CD4-positive, alpha-beta T cell treated with Interferon gamma for 1 hour (primary cell): ENCODE data around the gene ENTPD6.

Experiments used
- DNase-seq: peaks from one replicate; pipeline ENCODE4 v3.0.0-alpha.2; 2020

ENTPD6 gene

DNA sequence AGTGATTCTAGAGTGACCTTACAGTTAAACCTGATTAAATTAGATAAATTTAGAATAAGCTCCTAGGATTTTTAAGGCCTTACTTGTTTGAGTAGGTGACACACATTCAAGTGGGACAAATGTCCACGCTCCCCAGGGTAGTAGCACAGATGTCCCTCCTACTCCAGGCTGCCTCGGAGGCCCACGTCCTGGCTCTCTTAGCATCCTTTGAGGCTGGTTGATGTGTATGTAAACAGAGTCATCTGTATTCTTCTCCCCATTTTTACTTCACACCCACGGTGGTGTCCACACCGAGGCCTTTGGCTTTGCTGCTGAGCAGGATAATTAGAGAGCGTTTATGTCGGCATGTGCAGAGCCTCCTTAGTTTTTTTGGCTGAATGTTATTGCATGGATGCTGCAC is 15.8 kb downstream of the ENTPD6 start:
- DNase-seq = no peak

DNA sequence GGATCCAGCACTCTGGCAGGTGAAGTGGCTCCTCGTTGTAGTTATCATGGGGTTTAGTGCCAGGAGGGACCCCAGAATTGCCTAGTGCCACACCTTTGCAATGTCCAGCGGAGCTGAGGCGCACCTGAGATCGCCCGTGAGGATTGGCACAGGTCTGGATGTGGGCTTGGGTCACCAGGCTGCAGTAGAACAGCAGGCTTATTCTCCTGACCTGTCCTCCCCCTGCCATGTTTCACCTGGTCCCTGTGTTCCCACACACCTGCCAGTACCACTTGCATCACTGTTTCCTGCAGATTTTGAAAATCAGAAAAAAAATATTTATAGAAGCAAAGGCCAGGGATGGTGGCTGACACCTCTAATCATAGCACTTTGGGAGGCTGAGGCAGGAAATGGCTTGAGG is 16.7 kb downstream of the ENTPD6 start:
- no peak for DNase-seq

DNA sequence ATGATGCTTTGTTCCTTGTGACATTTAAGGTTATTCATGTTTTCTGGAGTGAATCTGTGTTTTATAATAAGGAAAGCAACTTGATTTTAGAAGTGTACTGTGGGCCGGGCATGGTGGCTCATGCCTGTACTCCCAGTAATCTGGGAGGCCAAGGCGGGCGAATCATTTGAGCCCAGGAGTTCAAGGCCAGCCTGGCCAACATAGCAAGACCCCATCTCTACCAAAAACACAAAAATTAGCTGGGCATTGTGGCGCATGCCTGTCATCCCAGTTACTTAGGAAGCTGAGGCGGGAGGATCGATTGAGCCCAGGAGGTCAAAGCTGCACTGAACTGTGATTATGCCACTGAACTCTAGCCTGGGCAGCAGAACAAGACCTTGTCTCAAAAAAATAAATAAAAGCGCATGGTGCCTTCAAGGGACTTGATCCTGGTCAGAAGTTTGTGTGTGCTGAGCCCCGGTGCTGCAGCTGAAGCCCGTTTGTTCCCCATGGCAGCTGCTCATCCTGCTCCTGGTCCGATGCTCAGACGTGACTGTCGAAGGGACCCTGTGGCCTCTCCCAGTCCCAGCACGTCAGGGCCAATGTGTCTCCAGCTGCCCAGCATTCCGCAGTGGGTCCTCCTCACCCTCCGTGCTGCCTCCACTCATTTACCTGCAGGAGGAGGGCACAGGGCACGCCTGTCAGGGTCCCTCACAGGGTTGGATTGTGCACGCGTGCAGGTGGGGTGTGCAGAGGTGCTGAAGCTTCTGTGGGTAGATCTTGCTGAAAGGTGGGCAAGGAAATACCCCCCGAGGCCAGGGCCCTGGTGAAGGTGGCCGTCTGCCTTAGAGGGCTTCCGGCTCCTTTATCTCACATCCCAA is 18.3 kb downstream of the ENTPD6 start:
- no peak for DNase-seq

DNA sequence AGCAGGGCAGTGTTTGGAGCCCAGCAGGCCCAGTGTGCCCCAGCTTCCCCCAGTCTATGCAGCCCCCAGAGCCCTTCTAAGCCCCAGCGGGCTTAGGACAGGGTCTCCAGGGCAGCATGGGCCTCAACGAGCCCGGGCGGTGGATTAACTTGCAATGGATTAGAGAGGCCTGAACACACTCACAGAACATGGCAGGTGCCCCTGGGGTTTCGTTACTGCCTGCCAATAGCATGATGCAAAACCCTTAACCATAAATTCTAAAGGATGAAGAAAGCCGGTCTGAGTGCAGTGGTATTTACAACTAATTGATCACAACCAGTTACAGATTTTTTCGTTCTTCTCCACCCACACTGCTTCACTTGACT is 18.9 kb downstream of the ENTPD6 start:
- no peak for DNase-seq

DNA sequence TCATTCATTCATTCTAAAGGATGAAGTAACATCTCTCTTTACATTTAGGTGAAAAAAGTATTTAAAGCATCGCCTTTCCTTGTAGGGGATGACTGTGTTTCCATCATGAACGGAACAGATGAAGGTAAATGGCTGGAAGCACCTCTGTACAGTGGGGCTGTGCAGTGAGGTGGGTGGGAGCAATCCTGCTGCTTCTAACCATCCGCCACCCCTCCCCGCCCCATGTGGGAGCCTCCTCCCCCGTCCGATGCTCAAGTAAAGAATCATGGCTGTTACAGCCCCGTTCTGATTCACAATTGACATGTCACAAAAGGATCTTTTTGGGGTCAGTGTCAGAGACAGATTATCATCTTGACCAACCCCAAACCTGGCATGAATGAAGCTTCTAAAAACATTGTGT is 19.3 kb downstream of the ENTPD6 start:
- no peak for DNase-seq

DNA sequence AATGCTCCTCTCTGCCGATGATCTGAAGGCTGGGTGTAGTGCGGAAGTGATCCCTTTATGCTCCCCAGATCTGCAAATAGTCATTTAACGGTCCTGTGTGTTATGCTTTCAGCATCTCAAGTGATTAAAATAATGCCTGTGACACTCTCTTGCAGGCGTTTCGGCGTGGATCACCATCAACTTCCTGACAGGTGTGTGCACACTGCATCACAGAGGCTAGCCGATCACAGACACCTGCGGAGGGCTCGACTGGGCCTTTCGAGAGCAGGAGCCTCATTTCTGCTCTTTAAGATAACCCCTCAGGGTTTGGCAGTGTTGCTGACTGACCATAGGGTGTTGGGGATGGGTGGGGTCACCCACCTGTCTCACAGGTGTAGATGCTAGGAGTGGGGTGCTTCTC is 20.0 kb downstream of the ENTPD6 start:
- DNase-seq = no peak

DNA sequence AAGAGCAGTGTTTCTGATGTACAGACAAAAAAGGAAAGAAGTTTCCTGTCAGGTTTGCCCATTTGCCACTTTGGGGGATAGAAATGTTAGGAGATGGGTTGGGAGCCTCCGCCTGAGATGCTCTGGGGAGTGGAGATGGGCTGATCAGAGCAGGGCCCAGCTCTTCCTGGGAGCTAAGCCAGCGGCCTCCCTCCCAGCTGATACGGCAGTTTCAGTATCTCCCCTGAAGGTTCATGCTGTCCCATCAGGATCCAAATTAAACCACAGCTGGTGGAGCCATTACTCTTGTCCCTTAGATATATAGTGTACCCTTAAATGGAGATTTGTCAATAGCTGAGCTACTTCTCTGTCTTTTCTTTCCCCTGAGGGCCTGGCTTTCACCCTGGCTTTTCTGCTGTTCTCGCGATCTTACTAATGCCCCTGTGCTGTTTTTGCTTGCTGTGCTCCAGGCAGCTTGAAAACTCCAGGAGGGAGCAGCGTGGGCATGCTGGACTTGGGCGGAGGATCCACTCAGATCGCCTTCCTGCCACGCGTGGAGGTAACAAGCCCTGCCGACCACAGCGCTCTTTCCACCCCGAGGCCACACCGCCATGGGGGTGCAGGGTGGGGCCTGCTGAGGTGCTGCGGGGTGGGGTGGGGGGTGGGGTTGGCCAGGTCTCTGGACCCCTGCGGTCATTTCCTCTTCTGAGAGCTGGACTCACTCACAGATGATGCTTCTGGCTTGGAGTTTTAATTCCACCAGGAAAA is 20.9 kb downstream of the ENTPD6 start:
- no peak for DNase-seq

DNA sequence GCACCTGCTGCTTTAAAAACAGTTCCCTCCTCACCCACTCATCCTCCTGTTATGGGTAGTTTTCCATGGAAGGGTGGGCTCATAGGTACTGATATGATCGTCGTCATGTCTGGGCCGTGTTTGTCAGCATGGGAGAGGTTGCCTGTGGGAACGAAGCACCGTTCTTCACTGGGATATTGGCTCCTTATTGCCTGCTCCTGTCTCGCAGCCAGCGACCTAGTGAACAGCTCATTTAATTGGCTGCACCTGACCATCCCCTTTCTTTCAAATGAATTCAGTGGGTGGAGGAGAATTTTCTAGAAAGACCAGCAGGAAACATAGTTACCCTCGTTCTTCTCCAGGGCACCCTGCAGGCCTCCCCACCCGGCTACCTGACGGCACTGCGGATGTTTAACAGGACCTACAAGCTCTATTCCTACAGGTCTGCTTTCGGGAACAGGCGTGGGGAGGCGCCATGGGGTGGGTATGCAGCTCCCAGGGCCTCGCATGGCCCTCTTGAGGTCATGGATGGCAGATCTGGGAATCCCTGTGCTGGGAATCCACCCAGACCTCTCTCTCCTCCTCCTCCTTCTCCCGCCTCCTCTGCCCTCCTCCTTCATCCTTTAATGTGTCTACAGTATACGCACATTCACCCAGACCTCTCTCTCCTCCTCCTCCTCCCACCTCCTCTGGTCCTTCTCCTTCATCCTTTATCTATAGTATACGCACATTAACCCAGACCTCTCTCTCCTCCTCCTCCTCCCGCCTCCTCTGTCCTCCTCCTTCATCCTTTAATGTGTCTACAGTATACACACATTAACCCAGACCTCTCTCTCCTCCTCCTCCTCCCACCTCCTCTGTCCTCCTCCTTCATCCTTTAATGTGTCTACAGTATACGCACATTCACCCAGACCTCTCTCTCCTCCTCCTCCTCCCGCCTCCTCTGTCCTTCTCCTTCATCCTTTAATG is 21.9 kb downstream of the ENTPD6 start:
- DNase-seq = no peak

DNA sequence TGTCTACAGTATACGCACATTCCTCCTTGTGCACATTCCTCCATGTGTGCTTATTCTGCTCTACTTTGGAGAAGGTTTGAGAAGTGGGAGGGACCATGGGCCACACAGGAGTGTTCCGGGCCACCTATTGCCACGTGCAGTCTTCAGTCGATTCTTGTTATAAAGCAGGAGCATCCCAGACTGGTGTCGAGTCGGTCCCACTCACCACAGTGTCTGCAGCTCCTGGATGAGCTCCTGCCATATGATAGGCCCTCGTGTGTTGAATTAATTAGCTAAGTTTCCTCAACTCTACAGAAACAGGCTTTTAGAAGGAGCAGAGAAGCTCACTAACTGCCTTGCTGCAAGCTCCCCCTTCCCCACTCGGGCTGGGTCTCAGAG is 22.6 kb downstream of the ENTPD6 start:
- DNase-seq = no peak

DNA sequence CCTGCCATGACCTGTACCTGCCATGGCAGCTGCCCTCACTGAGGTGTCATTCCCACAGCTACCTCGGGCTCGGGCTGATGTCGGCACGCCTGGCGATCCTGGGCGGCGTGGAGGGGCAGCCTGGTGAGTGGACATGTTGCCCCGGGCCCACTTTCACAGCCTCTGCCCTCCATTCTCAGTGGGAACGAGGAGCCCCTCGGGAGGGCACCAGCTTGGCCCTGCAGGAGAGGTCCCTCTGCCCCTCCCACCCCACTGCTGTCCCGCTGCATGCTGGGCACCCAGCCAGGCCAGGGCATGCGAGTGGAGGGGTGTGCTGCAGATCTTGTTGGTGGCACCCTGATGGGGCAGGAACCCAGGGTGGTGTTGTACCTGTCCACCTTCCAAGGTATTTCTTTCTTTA is 23.0 kb downstream of the ENTPD6 start:
- DNase-seq = no peak

DNA sequence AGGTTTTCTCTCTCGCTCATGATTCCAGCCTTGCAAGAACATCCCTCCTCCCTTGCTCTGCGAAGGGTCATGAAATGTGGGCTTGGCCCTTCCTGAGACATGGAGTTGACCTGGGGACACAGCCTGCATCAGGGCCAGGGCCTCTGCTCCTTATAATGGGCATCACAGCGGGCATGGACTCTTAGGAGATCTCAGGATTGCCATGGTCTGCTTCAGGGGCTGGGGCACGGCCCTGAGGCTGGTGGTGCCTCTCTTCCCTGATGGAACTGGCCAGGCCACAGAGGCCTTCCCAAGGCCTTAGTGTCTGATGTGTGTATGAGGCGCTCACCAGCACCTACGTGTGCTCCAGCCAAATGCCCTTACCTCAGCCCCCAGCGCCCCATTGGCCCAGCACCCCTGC is 23.9 kb downstream of the ENTPD6 start:
- no peak for DNase-seq

DNA sequence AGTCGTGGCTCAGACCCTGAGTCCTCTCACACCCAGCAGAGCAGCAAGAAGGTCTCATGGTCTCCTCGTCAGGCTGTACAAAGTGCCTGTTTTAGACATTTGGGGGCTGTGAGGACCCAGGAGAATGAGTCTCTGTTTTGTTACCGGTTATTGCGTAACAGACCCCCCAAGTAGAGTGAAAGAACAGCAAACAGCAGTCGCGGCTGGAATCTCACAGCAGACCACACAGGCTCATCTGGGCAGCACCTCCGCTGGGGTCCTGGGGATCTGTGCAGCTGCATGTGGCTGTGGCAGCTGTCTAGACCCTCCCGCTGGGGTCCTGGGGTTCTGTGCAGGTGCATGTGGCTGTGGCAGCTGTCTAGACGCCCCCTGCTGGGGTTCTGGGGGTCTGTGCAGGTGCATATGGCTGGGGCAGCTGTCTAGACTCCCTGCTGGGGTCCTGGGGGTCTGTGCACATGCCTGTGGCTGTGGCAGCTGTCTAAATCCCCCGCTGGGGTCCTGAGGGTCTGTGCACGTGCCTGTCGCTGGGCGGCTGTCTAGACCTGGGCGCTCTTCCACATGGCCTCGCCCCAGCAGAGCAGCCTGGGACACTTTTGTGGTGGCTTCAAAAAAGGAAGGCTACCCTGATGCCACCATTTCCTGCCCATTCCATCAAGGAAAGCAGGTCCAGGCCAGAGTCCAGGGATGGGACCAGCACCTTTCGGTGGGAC is 24.7 kb downstream of the ENTPD6 start:
- no peak for DNase-seq

DNA sequence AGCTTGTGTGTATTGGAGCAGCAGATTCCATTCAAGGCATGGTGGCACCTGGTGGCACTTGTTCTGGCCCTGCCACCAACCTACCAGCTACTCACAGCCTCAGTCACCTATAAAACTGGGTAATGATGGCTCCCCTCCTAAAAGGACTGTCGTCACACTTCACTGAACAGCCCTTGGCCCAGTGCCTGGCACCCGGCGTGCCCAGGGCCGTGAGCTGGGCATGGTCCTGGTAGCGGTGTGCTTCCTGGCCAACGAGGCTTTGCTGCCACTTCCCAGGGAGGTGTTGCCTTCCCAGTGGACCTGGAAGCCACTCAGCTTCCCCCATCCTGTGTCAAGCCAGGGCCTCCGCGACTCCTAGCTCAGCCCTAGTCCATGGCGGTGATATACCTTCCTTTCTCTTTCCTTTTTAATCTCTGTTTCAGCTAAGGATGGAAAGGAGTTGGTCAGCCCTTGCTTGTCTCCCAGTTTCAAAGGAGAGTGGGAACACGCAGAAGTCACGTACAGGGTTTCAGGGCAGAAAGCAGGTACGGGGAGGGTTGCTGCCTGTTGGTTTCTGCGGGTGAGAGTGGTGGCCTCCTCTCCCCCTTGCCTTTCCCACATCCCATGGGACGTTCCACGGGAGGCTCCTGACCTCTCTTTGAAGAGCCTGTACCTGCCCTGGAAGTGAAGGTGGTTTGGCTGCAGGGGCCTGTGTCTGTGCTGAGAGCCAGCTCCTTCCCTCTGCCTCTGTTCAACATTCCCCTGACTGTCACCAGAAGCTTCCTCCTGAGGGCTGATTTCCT is 25.5 kb downstream of the ENTPD6 start:
- no peak for DNase-seq

DNA sequence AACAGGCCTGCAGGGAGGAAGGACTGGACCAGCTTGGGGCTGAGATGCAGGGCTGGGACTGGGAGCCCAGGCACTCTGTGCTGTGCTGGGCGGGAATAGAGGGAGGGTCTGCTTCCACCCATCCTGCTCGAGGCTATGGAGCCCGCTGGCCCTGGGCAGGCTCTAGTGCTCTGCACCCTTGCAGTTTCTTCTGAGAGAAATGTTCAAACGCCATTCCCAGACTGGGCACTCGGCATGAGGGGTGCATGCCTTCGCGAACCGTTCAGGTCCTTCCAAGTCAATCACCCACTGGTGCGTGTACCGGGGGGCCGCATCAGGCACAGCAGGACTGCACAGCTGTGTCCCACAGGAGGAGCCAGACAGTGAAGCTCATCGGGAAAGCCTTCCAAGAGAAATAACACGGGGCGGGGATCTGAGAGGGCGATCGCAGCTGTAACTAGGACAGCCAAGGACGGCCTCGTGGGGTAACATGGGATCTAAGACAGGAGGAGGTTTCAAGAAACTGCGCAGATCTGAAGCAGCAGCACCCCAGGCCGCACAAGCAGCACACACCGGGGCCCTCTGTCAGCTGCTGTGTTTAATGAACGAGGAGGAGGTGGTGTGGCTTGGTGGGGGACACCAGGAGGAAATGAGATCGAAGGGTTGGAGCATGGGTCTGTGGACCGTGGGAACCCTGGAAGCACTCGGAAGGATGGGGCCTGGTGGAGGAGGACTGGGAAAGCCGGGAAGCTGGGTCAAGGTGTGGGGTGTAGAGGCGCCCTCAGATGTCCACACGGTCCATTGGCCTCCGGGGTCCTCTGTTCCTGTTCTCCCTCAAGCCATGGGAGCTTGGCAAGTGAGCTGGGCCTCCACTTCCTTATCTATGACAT is 26.3 kb downstream of the ENTPD6 start:
- DNase-seq = no peak

DNA sequence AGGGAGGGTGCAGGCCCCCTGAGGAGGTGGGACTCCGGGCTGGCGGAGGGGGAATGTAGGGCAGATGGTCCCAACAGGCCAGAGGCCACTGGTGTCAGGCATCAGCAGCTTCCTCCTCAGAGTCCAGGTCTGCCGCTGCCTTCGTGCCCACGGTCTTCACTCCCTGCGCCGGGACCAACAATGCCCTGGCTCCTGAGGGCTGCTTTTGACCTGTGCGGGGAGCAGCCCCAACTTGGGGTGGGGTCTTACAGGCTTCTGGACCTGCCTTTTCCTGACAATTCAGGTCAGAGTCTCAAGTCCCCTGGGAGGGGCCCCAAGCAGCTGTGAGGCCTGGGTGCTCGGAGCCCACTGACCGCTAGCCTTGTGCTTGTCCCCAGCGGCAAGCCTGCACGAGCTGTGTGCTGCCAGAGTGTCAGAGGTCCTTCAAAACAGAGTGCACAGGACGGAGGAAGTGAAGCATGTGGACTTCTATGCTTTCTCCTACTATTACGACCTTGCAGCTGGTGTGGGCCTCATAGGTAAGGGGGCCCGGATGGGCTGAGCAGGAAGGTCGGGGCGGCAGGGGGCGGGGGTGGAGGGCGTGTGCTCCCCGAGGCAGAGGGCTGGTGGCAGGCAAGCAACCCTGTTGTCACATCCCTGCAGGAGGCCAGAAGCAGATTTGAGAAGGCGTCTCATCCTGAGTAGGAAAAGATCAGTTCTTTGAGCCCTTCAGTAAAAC is 27.1 kb downstream of the ENTPD6 start:
- DNase-seq = no peak

DNA sequence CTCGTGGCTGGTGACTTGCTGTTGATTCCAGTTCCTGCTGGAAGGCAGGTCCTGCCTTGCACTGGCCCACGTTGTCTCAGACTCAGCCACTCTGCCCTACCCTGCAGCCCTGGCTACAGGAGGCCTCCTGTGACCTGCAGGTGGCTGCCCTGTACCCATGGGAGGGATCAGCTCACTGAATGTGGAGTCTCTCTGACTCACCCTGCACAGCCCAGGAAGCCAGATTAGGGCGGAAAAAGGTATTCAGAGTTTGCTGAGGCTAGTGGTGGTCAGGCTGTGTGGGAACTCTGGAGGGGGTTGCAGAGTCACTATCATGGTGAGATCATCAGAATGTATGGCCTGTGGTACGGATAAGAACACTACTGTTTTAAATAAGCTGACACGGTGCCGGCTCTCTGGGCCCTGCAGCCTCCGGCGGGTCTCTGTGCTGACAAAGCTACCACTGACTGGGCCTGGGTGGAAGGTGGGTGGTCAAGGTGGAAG is 27.7 kb downstream of the ENTPD6 start:
- DNase-seq = no peak

DNA sequence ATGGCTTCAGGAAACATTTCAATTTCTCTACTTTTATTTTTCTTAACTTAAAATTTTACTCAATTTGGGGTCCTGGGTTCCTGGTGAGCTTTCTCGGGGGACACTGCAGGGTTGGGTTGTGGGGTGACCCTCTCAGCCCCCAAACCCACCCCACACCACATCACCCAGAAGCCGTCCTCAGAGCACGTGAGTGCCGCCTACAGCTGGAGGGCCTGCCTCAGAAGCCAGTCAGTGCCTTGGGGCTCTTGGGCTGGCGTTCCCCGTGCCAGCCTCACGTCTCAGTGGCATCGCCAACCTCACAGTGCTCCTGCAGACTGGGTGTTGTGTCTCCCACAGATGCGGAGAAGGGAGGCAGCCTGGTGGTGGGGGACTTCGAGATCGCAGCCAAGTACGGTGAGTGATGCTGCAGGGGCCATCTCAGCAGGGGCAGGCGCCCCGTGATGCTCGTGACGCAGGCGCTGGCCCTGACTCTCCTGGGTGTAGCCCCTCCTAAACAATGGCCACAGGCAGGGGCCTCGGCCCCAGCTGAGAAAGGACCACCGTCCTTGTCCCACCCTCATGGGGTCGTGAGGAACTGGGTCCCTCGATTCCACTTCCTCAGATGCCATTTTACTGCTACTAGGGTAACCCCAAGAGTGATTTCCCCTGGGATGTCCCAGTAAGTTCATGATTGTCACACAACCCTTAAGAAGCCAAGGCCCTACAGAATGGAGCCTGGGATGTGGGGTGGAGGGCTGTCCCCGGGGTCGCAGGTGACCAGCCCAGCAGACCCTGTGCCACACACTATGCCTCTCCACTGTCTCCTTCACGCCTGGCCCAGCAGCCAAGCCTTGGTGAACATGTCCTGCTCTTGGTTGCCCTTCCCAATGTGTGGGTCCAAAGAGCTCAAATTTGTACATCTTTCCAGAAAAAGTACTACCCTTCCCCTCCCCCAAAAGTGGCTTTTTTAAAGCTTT is 28.5 kb downstream of the ENTPD6 start:
- DNase-seq = no peak

DNA sequence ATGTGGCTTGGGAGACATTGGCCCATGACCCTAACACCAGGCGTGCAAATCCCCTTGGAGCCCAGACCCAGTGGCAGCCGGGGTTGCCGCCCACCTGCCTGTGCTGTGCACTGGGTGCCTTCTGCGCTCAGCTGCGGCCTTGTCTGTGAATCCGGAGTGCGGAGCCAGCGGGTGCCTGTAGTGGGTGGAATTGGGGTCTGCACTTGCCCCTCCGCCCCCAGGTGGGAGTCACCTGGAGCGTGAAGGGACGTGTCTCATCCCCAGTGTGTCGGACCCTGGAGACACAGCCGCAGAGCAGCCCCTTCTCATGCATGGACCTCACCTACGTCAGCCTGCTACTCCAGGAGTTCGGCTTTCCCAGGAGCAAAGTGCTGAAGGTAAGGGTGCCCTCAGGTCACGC is 29.4 kb downstream of the ENTPD6 start:
- DNase-seq = no peak
